Astrocyte (in vitro differentiated cells and primary cell): Measurements from ENCODE around the gene MPC1. TPM values are rescaled to one million over a fixed set of nuclear protein-coding genes. Genes with fewer than 3 reads are reported as not detected.

ENCODE experiments used
- DNase-seq: peaks from one replicate; pipeline ENCODE4 v3.0.0-alpha.2; 2010; ENCODE audit warnings: low read depth
- FAIRE-seq: peaks from 2 replicates; lab custom pipeline; 2011; peaks lifted over from hg19 to GRCh38; lab: Jason Lieb, UNC
- H2AFZ ChIP-seq: 2 replicates; pipeline ENCODE4 v1.6.0; 2012; ENCODE audit warnings: low read depth, low read length, inconsistent platforms
- H3K27ac ChIP-seq: 2 replicates; pipeline ENCODE4 v1.5.1; 2011; ENCODE audit warnings: low read depth, low read length, inconsistent platforms
- H3K27me3 ChIP-seq: 2 replicates; pipeline ENCODE4 v1.6.0; 2011; ENCODE audit warnings: low read length, inconsistent platforms; ENCODE audit not compliant: insufficient read depth
- H3K36me3 ChIP-seq: 2 replicates; pipeline ENCODE4 v1.5.1; 2011; ENCODE audit warnings: low read length, inconsistent platforms; ENCODE audit not compliant: insufficient read depth
- H3K4me1 ChIP-seq: 2 replicates; pipeline ENCODE4 v1.5.1; 2011; ENCODE audit warnings: low read length, inconsistent platforms; ENCODE audit not compliant: insufficient read depth
- H3K4me2 ChIP-seq: 2 replicates; pipeline ENCODE4 v1.6.0; 2012; ENCODE audit warnings: low read length, inconsistent platforms
- H3K4me3 ChIP-seq: 2 replicates; pipeline ENCODE4 v1.5.1; 2011; ENCODE audit warnings: low read depth, mild to moderate bottlenecking, low read length, inconsistent platforms; ENCODE audit not compliant: insufficient read depth
- H3K79me2 ChIP-seq: 2 replicates; pipeline ENCODE4 v1.6.0; 2012; ENCODE audit warnings: mild to moderate bottlenecking, low read length, inconsistent platforms; ENCODE audit not compliant: insufficient read depth
- H3K9ac ChIP-seq: 2 replicates; pipeline ENCODE4 v1.6.0; 2012; ENCODE audit warnings: mild to moderate bottlenecking, low read length, inconsistent platforms
- H3K9me3 ChIP-seq: 2 replicates; pipeline ENCODE4 v1.5.1; 2012; ENCODE audit warnings: low read depth, mild to moderate bottlenecking, low read length, inconsistent platforms; ENCODE audit not compliant: insufficient read depth
- H4K20me1 ChIP-seq: 2 replicates; pipeline ENCODE4 v1.6.0; 2012; ENCODE audit warnings: low read length, inconsistent platforms; ENCODE audit not compliant: insufficient read depth
- H3K27ac Mint-ChIP-seq: one replicate; pipeline ENCODE4 v1.8.0; 2021; ENCODE audit warnings: mild to moderate bottlenecking, mixed read lengths; ENCODE audit not compliant: unreplicated experiment
- H3K27me3 Mint-ChIP-seq: one replicate; pipeline ENCODE4 v1.8.0; 2021; ENCODE audit warnings: low read depth, mixed read lengths; ENCODE audit not compliant: unreplicated experiment
- H3K36me3 Mint-ChIP-seq: one replicate; pipeline ENCODE4 v1.8.0; 2021; ENCODE audit warnings: low read depth, mixed read lengths; ENCODE audit not compliant: unreplicated experiment
- H3K4me1 Mint-ChIP-seq: one replicate; pipeline ENCODE4 v1.8.0; 2021; ENCODE audit warnings: low read depth, mixed read lengths; ENCODE audit not compliant: unreplicated experiment
- H3K4me3 Mint-ChIP-seq: one replicate; pipeline ENCODE4 v1.8.0; 2021; ENCODE audit warnings: mild to moderate bottlenecking, moderate library complexity, mixed read lengths; ENCODE audit not compliant: unreplicated experiment
- H3K9me3 Mint-ChIP-seq: one replicate; pipeline ENCODE4 v1.8.0; 2021; ENCODE audit warnings: mild to moderate bottlenecking, mixed read lengths; ENCODE audit not compliant: unreplicated experiment
- CTCF ChIP-seq: IDR thresholded peaks from 2 replicates; pipeline ENCODE4 v1.5.1; 2011; ENCODE audit warnings: low read depth, mild to moderate bottlenecking, inconsistent platforms, low read length, moderate library complexity; ENCODE audit not compliant: insufficient read depth
- EZH2 ChIP-seq: IDR thresholded peaks from 2 replicates; pipeline ENCODE4 v1.6.1; 2012; ENCODE audit warnings: mild to moderate bottlenecking, low read length, inconsistent platforms; ENCODE audit not compliant: insufficient read depth
- total RNA-seq: library from RNA; stranded (reverse); gene quantifications from 2 replicates; pipeline ENCODE4 v1.2.1, GENCODE V29; 2021

The MPC1 gene
- total RNA-seq, 1 donor from 2014 or later, result 47.4 TPM

- Histone ChIP-seq H3K36me3 (peaks cover 3% of the 10 kb centered on the region), H3K9ac (no peak overlapping the region), H3K27ac (no peak overlapping the region), H3K4me1 (no peaks in the 10 kb centered on the region), H3K4me3 (no peak overlapping the region), H2AFZ (no peak overlapping the region), H3K9me3 (no peaks in the 10 kb centered on the region), H3K79me2 (no peaks in the 10 kb centered on the region), H3K27me3 (no peaks in the 10 kb centered on the region), H4K20me1 (no peaks in the 10 kb centered on the region), H3K4me2 (no peak overlapping the region)
- H3K9me3 Mint-ChIP-seq, result peaks cover 2% of the 10 kb centered on the region
- no peak for FAIRE-seq
- H3K4me1 Mint-ChIP-seq, result peaks cover 12% of the 10 kb centered on the region
- no peak overlapping the region for H3K27ac Mint-ChIP-seq
- H3K4me3 Mint-ChIP-seq, result no peak overlapping the region
- peaks cover 33% of the 10 kb centered on the region for H3K36me3 Mint-ChIP-seq
- DNase-seq, result no peak
- TF ChIP-seq EZH2, result no peak
- TF ChIP-seq CTCF, result no peak
- no peaks in the 10 kb centered on the region for H3K27me3 Mint-ChIP-seq
Measured at GRCh38 chr6:166422201-166422940, 39.6 kb upstream of the MPC1 start.

- Mint-ChIP-seq H3K4me1 (peaks cover 12% of the 10 kb centered on the region), H3K27ac (no peak overlapping the region), H3K27me3 (no peaks in the 10 kb centered on the region), H3K9me3 (peaks cover 4% of the 10 kb centered on the region), H3K4me3 (no peak overlapping the region), H3K36me3 (peaks cover 43% of the 10 kb centered on the region)
- peaks cover 12% of the 10 kb centered on the region for H4K20me1 ChIP-seq
- no peak overlapping the region for H2AFZ ChIP-seq
- no peaks in the 10 kb centered on the region for H3K4me1 ChIP-seq
- FAIRE-seq (peak; percentile 54), DNase-seq (peak; percentile 9)
- H3K4me2 ChIP-seq, result no peak overlapping the region
- TF ChIP-seq CTCF, result no peak
- no peak for TF ChIP-seq EZH2
- H3K4me3 ChIP-seq, result no peak overlapping the region
- H3K36me3 ChIP-seq, result peaks cover 3% of the 10 kb centered on the region
- H3K9ac ChIP-seq, result no peak overlapping the region
- no peaks in the 10 kb centered on the region for H3K27me3 ChIP-seq
- H3K79me2 ChIP-seq, result no peaks in the 10 kb centered on the region
- H3K9me3 ChIP-seq, result peaks cover 5% of the 10 kb centered on the region
- H3K27ac ChIP-seq, result no peak overlapping the region
Measured at GRCh38 chr6:166420351-166420750, 37.6 kb upstream of the MPC1 start.

- Histone ChIP-seq H3K4me3 (no peak overlapping the region), H3K36me3 (peaks cover 3% of the 10 kb centered on the region), H4K20me1 (peaks cover 12% of the 10 kb centered on the region), H3K27ac (no peak overlapping the region), H3K9me3 (peaks cover 5% of the 10 kb centered on the region), H3K4me1 (no peaks in the 10 kb centered on the region), H3K4me2 (no peak overlapping the region), H3K79me2 (no peaks in the 10 kb centered on the region), H2AFZ (no peak overlapping the region), H3K27me3 (no peaks in the 10 kb centered on the region), H3K9ac (no peak overlapping the region)
- no peak overlapping the region for H3K27ac Mint-ChIP-seq
- peaks cover 12% of the 10 kb centered on the region for H3K4me1 Mint-ChIP-seq
- H3K27me3 Mint-ChIP-seq, result no peaks in the 10 kb centered on the region
- H3K4me3 Mint-ChIP-seq, result no peak overlapping the region
- FAIRE-seq (no peak), DNase-seq (no peak)
- TF ChIP-seq CTCF, result no peak
- no peak for TF ChIP-seq EZH2
- peaks cover 4% of the 10 kb centered on the region for H3K9me3 Mint-ChIP-seq
- H3K36me3 Mint-ChIP-seq, result peaks cover 45% of the 10 kb centered on the region
Measured at GRCh38 chr6:166419717-166420116, 37.0 kb upstream of the MPC1 start.
